Putamen (tissue), 1 donor: ENCODE data around the gene NR5A1.

ENCODE experiments used
- DNase-seq: peaks from one replicate; pipeline ENCODE4 v3.0.0-alpha.2; 2016; ENCODE audit warnings: low spot score

Gene NR5A1

GRCh38 chr9:124457887-124458431 is 49.2 kb downstream of the NR5A1 start:
- DNase-seq: no peak

- DNase-seq: no peak
Observed at GRCh38 chr9:124457079-124457886, 49.9 kb downstream of the NR5A1 start.

GRCh38 chr9:124456341-124457078 is 50.7 kb downstream of the NR5A1 start:
- DNase-seq: no peak

GRCh38 chr9:124455820-124456219 is 51.4 kb downstream of the NR5A1 start:
- no peak for DNase-seq

GRCh38 chr9:124454791-124455443 is 52.3 kb downstream of the NR5A1 start:
- no peak for DNase-seq

- no peak for DNase-seq
Observed at GRCh38 chr9:124454296-124454695, 52.9 kb downstream of the NR5A1 start.

GRCh38 chr9:124453586-124454191 is 53.5 kb downstream of the NR5A1 start:
- no peak for DNase-seq

GRCh38 chr9:124452841-124453585 is 54.2 kb downstream of the NR5A1 start:
- no peak for DNase-seq

- DNase-seq: no peak
Observed at GRCh38 chr9:124452326-124452725, 54.9 kb downstream of the NR5A1 start.

- DNase-seq: no peak
Observed at GRCh38 chr9:124450931-124451661, 56.1 kb downstream of the NR5A1 start.

- DNase-seq: no peak
Observed at GRCh38 chr9:124450241-124450924, 56.8 kb downstream of the NR5A1 start, which contains the start of gene ADGRD2. Gene ADGRD2, plus strand, starts transcription at chr9:124450451. Its CDS starts 1,216 bp downstream, at chr9:124451667.

GRCh38 chr9:124449381-124450151 is 57.6 kb downstream of the NR5A1 start:
- no peak for DNase-seq

GRCh38 chr9:124448019-124448418 is 59.2 kb downstream of the NR5A1 start:
- DNase-seq: no peak

- no peak for DNase-seq
Observed at GRCh38 chr9:124447297-124447661, 59.9 kb downstream of the NR5A1 start.

- no peak for DNase-seq
Observed at GRCh38 chr9:124444166-124444565, 63.0 kb downstream of the NR5A1 start.

- no peak for DNase-seq
Observed at GRCh38 chr9:124443625-124444024, 63.6 kb downstream of the NR5A1 start.

- no peak for DNase-seq
Observed at GRCh38 chr9:124442826-124443225, 64.4 kb downstream of the NR5A1 start.

GRCh38 chr9:124442379-124442778 is 64.8 kb downstream of the NR5A1 start:
- DNase-seq: no peak

GRCh38 chr9:124441291-124441690 is 65.9 kb downstream of the NR5A1 start:
- no peak for DNase-seq
